GM12873 (cell line): ENCODE measurements around the gene HECTD4.

ENCODE experiments used
- TF ChIP-seq, protein P1 (sequence below): IDR thresholded peaks from 2 replicates; pipeline ENCODE4 v1.5.1; 2012; ENCODE audit warnings: low read depth, mild to moderate bottlenecking, moderate library complexity, low read length, control low read depth; ENCODE audit not compliant: insufficient read depth; ENCODE audit errors: missing control alignments

HECTD4 gene, protein sequence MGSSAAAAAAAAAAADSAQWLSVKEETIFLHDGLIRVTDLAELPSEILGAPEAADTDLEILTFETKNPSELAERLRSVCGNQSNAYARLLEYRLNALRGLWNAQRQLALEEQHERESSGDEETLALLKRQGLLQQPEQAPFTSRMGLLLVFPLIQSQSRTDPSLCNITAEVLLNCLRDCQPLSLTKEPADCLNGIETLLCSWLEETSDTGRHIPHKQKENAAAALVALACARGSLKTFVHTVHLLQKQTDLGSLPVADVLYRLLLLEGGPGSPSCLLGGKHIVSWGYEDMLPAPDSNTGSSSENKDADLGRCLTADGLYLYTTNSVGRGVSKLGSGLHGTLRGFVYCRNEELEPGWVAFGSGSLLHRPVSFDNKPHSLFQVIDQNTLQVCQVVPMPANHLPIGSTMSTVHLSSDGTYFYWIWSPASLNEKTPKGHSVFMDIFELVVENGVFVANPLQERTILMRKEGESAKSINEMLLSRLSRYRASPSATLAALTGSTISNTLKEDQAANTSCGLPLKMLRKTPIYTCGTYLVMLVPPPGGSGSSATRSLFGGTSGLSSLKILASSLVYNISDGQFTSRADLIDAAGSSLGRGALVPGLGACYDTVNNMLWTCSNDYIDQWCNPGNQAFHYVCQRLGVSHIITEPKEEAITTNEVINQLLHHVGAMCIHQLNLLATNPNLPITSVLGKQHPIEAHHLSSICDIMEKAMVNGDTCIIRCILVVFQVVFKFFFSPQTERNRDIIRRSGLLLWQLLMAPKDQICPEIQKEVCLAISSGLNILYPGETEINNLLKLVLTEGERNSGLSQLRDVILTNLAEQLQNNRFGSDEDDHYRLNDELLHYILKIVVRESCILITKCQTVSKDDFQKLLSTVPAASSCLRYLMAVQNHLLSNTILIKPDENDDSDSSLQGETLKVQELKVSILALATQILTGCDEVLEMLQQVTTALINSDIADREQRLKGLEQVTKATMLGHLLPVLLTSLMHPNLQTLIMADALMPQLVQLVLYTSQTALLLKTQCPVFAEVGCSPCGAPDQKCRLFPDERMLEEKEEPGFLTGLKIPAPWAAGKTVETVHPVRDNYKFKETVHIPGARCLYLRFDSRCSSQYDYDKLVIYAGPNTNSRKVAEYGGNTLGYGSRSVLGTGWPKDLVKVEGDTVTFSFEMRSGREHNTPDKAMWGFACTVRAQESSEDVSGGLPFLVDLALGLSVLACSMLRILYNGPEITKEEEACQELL (N-terminal part only)

DNA sequence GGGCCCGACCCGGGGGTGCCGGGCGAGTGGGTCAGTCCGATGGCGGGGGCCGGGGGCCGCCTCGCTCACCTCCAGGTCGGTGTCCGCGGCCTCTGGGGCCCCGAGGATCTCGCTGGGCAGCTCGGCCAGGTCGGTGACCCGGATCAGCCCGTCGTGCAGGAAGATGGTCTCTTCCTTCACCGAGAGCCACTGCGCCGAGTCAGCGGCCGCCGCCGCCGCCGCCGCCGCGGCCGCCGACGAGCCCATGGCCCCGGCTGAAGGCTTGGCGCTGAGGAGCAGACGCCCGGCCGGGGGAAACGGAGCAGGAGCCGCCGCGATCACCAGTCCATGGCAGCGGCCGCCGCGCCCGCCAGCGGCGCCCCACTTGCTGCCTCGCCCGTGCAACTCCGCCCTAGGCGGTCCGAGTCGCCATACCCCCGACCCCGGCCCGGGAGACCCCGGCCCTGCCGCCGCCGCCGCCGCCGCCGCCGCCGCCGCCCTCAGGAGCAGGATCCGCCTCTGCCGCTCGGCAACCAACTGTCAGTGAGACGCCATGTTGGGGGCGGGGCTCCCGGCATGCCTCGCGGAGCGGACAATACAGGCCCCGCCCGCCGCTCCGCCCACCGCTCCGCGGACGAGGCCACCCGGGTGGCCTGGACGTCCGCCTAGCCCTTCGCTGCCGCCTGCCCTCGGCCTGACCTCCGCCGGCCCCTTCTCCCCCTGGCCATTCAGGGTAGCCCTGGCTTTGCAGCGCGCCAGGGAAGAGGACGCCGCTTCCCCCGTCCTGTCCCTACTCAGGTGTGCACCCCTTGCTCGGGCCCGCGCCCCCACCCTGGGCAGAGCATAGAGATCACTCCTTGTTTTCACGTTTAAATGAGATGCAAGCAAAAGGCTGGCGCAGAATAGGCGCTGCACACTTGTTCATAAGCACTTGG, at the start of gene HECTD4:
HECTD4 (minus strand) TSS at position 549 of the 914 bp plus-strand sequence; CDS start at position 246, 303 bp downstream.
- TF ChIP-seq, protein P1, sequence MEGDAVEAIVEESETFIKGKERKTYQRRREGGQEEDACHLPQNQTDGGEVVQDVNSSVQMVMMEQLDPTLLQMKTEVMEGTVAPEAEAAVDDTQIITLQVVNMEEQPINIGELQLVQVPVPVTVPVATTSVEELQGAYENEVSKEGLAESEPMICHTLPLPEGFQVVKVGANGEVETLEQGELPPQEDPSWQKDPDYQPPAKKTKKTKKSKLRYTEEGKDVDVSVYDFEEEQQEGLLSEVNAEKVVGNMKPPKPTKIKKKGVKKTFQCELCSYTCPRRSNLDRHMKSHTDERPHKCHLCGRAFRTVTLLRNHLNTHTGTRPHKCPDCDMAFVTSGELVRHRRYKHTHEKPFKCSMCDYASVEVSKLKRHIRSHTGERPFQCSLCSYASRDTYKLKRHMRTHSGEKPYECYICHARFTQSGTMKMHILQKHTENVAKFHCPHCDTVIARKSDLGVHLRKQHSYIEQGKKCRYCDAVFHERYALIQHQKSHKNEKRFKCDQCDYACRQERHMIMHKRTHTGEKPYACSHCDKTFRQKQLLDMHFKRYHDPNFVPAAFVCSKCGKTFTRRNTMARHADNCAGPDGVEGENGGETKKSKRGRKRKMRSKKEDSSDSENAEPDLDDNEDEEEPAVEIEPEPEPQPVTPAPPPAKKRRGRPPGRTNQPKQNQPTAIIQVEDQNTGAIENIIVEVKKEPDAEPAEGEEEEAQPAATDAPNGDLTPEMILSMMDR = no peak

DNA sequence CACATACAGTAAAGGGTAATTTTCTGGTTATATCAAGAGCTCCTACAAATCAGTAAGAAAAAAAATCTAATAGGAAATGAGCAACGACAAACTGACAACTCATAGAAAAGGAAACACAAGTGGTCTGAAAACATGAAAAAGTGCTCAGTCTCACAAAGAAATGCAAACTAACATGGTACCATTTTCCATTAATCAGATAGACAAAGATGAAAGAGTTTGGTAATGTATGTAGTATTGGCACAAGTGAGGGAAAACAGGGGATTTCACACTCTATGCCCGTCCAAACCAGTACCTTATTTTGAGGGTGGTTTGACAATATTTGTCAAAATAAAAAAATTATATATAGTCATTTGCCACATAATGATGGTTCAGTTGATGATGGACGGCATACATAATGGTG, 49.7 kb upstream of the HECTD4 start:
- TF ChIP-seq, protein P1 = no peak

DNA sequence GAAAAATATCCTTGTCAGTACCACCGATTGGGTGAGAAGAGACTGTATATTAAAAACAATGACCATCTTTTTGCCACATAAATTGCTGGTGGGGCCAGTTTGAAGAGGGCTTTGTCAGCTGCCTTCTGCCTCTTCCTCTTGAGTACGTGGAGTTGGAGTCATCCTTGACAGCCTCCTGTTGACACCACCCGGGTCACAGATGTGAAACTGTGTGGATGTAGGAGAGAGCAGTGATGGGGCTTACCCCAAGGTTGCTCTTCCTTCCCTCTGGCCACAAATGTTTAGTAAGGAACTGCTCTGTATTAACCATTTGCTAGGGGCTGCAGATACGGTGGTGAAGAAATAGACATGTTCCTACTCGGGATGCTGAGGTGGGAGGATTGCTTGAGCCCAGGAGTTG, 48.7 kb upstream of the HECTD4 start:
- TF ChIP-seq, protein P1 = no peak

DNA sequence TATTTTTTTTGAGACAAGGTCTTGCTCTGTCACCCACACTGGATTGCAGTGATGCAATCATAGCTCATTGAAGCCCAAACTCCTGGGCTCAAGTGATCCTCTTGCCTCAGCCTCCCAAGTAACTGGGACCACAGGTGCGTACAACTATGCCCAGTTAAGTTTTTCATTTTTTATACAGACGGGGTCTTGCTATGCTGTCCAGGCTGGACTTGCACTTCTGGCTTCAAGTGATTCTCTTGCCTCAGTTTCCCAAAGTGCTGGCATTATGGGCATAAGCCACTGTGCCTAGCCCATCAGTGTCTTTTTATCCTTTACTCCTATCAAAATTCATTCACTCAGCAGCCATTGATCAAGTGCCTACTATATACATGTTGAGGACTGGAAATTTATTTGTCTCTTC, 45.5 kb upstream of the HECTD4 start:
- TF ChIP-seq, protein P1 = no peak

DNA sequence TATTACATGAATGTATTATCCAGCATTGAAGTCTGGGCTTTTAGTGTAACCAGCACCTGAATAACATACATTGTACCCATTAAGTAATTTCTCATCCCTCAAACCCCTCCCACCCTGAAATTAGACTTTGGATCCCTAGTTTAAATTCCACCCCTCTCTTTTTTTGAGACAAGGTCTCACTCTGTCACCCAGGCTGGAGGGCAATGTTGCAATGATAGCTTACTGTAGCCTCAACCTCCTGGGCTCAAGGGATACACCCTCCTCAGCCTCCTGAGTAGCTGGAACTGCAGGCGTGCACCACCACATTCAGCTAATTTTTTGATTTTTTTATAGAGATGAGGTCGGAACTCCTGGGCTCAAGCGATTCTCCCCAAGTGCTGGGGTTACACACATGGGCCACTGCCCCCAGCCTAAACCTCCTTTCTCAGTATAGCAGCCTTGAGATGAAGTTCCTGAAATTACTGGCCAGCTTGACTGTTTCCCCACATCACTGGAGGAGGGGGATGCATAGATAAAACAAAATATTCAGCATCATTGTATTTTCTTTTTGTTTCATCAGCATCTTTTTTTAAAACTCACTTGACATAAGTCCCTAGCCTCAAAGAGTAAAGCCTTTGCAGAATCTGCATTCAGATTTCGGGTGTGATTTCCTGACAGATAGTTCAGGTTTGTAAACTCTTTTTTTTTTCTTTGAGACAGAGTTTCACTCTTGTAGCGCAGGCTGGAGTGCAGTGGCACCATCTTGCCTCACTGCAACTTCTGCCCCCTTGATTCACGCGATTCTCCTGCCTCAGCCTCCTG, 43.6 kb upstream of the HECTD4 start:
- TF ChIP-seq, protein P1 = no peak

GRCh38 chr12:112424126-112424525, 41.9 kb upstream of the HECTD4 start:
- TF ChIP-seq, protein P1 = no peak
